Gastrocnemius medialis (tissue), 4 donors: ENCODE data around the gene SH2D6.

Experiments used
- POLR2A ChIP-seq, 2 donors: fragments of 450-650 bp; IDR thresholded peaks; one replicate each; pipeline ENCODE4 v1.6.1; 2017; ENCODE audit warnings: antibody characterized with exemption in 2 of 2, mild to moderate bottlenecking in 2 of 2, moderate library complexity in 2 of 2
- TF ChIP-seq, protein P1 (sequence below), 5 experiments: fragments of 450-650 bp in 3 of 5; fragments of 200-600 bp in 2 of 5; sonication (generic) in 2 of 5; IDR thresholded peaks in 4 of 5; conservative IDR thresholded peaks in 1 of 5; 1 replicate in 4 of 5; 2 replicates in 1 of 5; pipeline ENCODE4 v1.5.1; 2016 to 2019; ENCODE audit warnings: antibody characterized with exemption in 5 of 5, mild to moderate bottlenecking in 3 of 5, moderate library complexity in 3 of 5

DNA sequence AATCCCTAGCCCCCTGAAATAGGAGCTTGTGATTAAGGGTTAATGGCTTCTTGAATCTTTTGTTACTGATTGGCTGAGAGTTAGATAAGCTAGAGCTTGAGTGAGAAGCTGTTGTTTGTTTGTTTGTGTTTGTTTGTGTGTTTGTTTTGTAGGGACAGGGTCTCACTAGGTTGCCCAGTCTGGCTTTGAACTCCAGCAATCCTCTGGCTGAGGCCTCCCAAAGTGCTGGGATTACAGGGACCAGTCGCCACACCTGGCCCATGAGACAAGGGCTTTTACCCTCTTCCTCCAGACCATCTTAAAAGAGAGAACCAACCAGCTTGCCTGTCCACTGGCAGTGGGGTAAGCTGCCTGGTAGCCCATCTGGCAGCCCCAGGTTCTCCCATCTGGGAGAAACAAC is 58.1 kb downstream of the SH2D6 start:
- TF ChIP-seq, protein P1, sequence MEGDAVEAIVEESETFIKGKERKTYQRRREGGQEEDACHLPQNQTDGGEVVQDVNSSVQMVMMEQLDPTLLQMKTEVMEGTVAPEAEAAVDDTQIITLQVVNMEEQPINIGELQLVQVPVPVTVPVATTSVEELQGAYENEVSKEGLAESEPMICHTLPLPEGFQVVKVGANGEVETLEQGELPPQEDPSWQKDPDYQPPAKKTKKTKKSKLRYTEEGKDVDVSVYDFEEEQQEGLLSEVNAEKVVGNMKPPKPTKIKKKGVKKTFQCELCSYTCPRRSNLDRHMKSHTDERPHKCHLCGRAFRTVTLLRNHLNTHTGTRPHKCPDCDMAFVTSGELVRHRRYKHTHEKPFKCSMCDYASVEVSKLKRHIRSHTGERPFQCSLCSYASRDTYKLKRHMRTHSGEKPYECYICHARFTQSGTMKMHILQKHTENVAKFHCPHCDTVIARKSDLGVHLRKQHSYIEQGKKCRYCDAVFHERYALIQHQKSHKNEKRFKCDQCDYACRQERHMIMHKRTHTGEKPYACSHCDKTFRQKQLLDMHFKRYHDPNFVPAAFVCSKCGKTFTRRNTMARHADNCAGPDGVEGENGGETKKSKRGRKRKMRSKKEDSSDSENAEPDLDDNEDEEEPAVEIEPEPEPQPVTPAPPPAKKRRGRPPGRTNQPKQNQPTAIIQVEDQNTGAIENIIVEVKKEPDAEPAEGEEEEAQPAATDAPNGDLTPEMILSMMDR (IDR thresholded peaks at IDR 0.05 in 4 of 5, conservative IDR thresholded peaks at IDR 0.05 in 1 of 5): no peak
- no peak for TF ChIP-seq POLR2A (IDR thresholded peaks at IDR 0.05)
